Tibial artery (tissue), 4 donors: ENCODE data around the gene USB1.

Experiments
- DNase-seq, 2 donors: peaks; one replicate each; pipeline ENCODE4 v3.0.0-alpha.2; 2019
- H3K27ac ChIP-seq, 2 donors: fragments of 200-600 bp; sonication (generic) in 1 of 2; 1 replicate in 1 of 2; 2 replicates in 1 of 2; pipeline ENCODE4 v1.5.1; 2018 to 2019; ENCODE audit warnings: mild to moderate bottlenecking in 1 of 2
- H3K27me3 ChIP-seq, 2 donors: fragments of 200-600 bp; sonication (generic) in 1 of 2; one replicate each; pipeline versions ENCODE4 v1.5.1 to v1.6.0; 2016 to 2019
- H3K36me3 ChIP-seq, 3 donors: fragments of 200-600 bp; sonication (generic) in 2 of 3; one replicate each; pipeline ENCODE4 v1.5.1; 2016 to 2019; ENCODE audit warnings: mild to moderate bottlenecking in 2 of 3
- H3K4me1 ChIP-seq, 4 donors: fragments of 200-600 bp; sonication (generic) in 2 of 4; 1 replicate in 3 of 4; 2 replicates in 1 of 4; pipeline ENCODE4 v1.5.1; 2016 to 2019
- H3K4me3 ChIP-seq, 2 donors: fragments of 200-600 bp; sonication (generic) in 1 of 2; 1 replicate in 1 of 2; 2 replicates in 1 of 2; pipeline ENCODE4 v1.5.1; 2018 to 2019; ENCODE audit warnings: mild to moderate bottlenecking in 2 of 2
- H3K9me3 ChIP-seq, 3 donors: fragments of 200-600 bp; sonication (generic) in 1 of 3; one replicate each; pipeline ENCODE4 v1.5.1; 2016 to 2019
- CTCF ChIP-seq, 2 experiments: fragments of 200-600 bp in 1 of 2; fragments of 450-650 bp in 1 of 2; IDR thresholded peaks; one replicate each; pipeline ENCODE4 v1.5.1; 2017 to 2019; ENCODE audit warnings: antibody characterized with exemption in 2 of 2, mild to moderate bottlenecking in 1 of 2, moderate library complexity in 1 of 2
- intact Hi-C: fragments of 100-400 bp; cut with DNase I; formaldehyde crosslinking; loops from one replicate; pipeline ENCODE4 v1.15.0; 2023; ENCODE audit warnings: low total_unique reads

The USB1 gene

GRCh38 chr16:57964157-57964700, 37.0 kb upstream of the USB1 start:
- no peaks in the 10 kb centered on the region for H3K36me3 ChIP-seq
- H3K4me1 ChIP-seq: no peaks in the 10 kb centered on the region
- no peak overlapping the region for H3K27ac ChIP-seq
- intact Hi-C loops: no loop called here
- no peak for DNase-seq
- TF ChIP-seq CTCF (IDR thresholded peaks at IDR 0.05): no peak
- peaks cover 0 to 19% of the 10 kb centered on the region in 2 donors for H3K27me3 ChIP-seq
- H3K9me3 ChIP-seq: no peaks in the 10 kb centered on the region
- H3K4me3 ChIP-seq: no peak overlapping the region

DNA sequence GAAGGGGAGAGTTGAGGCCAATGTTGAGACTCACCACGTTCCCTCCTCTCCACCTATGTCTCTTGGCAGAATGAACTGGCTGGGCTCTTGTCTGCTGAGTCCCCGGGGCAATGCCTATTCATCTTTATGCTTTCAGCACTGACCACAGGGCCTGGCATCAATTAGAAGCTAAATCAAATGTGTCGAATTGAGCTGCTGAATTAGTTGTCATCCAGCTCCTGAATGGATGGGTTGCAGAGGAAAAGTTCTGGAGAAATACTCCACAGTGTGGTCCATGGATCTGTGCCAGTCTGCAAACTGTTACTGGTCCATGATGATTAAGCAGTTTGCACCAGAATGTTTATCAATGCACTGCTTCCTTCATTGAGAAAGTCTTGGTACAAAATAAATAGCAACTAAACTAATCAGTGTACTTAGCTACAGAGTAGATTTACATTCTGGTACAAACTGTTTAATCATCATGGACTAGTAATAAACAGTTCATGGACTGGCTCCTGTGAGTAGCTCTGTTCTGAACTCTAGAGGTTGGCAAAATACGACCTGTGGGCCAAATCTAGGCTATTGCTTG, 34.9 kb upstream of the USB1 start:
- Histone ChIP-seq H3K4me3 (no peak overlapping the region), H3K27me3 (peaks cover 0 to 10% of the 10 kb centered on the region in 2 donors), H3K27ac (no peak overlapping the region), H3K9me3 (no peaks in the 10 kb centered on the region), H3K4me1 (no peaks in the 10 kb centered on the region), H3K36me3 (no peaks in the 10 kb centered on the region)
- no peak for TF ChIP-seq CTCF (IDR thresholded peaks at IDR 0.05)
- no peak for DNase-seq
- intact Hi-C loops: no loop called here

- no peaks in the 10 kb centered on the region for H3K4me1 ChIP-seq
- intact Hi-C loops: no loop called here
Measured at GRCh38 chr16:57966986-57967385, 34.2 kb upstream of the USB1 start.

DNA sequence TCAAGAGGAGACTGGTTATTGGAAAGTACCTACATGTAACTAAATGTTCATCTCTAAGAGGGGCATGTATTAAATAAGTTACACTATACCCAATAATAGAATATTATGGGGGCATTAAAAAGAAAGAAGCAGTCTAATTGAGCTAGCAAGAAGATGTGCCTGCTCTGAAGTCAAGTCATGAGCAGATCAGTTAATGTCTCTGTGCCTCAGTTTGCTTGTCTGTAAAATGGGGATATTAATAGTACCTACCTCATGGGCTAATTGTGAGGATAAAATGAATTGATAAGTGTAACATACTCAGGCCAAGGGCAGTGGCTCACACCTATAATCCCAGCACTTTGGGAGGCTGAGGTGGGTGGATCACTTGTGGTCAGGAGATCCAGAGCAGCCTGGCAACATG, 33.3 kb upstream of the USB1 start:
- intact Hi-C loops: no loop called here
- no peak overlapping the region for H3K27ac ChIP-seq
- no peak for DNase-seq

More at GRCh38 chr16:57966986-57967385, 34.2 kb upstream of the USB1 start:
- no peak overlapping the region for H3K4me3 ChIP-seq
- H3K27ac ChIP-seq: no peak overlapping the region
- H3K36me3 ChIP-seq: no peaks in the 10 kb centered on the region
- no peak for TF ChIP-seq CTCF (IDR thresholded peaks at IDR 0.05)
- H3K27me3 ChIP-seq: peaks cover 0 to 10% of the 10 kb centered on the region in 2 donors
- H3K9me3 ChIP-seq: no peaks in the 10 kb centered on the region
- no peak for DNase-seq

DNA sequence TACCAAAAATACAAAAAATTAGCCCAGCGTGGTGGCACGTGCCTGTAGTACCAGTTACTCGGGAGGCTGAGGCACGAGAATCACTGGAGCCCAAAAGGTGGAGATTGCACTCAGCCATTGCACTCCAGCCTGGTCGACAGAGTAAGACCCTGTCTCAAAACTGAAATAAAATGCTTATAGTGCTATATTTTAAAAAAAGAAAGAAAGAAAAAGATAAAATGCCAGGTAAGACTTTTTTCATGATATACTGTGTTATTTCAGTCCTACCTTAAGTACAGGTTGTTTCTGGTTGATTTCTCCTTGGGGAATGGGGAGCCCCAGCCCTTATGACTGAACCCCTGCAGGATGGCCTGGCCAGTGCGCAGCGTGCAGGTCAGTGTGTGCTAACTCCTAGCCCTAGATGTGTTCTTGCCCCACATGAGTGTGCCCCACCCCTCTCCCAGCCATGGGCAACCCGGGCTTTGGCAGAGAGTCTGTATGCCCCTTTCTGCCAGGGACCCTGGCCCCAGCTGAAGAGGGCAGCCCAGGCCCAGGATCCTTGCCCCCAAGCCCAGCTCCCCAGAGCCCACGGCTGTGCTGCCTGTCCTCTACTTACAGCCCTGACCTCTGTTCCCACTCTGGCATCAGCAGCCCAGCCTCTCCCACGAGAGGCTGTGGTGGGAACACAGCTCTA, 31.6 kb upstream of the USB1 start:
- Histone ChIP-seq H3K27ac (no peak overlapping the region), H3K36me3 (no peaks in the 10 kb centered on the region), H3K9me3 (no peaks in the 10 kb centered on the region), H3K4me1 (no peaks in the 10 kb centered on the region), H3K4me3 (no peak overlapping the region), H3K27me3 (peaks cover 0 to 10% of the 10 kb centered on the region in 2 donors)
- DNase-seq: no peak
- intact Hi-C loops: no loop called here
- TF ChIP-seq CTCF (IDR thresholded peaks at IDR 0.05): no peak

More for the DNA sequence above, 33.3 kb upstream of the USB1 start:
- H3K36me3 ChIP-seq: no peaks in the 10 kb centered on the region
- peaks cover 0 to 10% of the 10 kb centered on the region in 2 donors for H3K27me3 ChIP-seq
- H3K4me3 ChIP-seq: no peak overlapping the region
- no peak for TF ChIP-seq CTCF (IDR thresholded peaks at IDR 0.05)
- H3K4me1 ChIP-seq: no peaks in the 10 kb centered on the region
- H3K9me3 ChIP-seq: no peaks in the 10 kb centered on the region
